ENCODE measurements around the gene CCDC3. TPM values are rescaled to one million over a fixed set of nuclear protein-coding genes. Genes with fewer than 3 reads are reported as not detected.

The CCDC3 gene
- total and polyA plus RNA-seq, 2 of the 8 experiments (the other 6 are each of a cell fraction or from before 2014, with no cell fraction given), result 3.4 to 3.7 TPM

DNA sequence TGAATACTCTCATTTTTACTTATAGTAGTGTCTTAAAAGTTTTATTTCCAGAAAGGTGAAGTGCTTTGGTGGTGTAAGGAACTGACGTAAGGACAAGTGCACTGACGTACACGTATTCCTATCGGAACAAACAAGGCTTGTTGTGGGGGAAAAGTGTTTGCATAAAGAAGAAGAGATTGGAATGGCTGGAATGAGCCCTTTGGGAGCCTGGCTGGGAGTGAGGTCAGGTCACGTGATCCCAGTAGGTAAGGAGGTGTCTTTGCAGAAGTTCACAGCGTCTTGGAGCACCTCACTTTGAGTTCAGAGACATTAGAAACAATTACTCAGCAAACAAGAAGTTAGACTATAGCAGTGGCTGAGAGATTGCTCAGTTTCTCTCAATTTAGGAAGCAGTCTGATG is 104.2 kb downstream of the CCDC3 start:
- Histone ChIP-seq H3K79me2 (ENCODE audit: control insufficient read depth in 1 of 2, insufficient read depth in 2 of 2, low read length in 2 of 2) (no peaks in the 10 kb centered on the region), H4K20me1 (replicated peaks in 1 of 2; ENCODE audit: control insufficient read depth in 1 of 2, insufficient read depth in 2 of 2, low read length in 2 of 2) (no peaks in the 10 kb centered on the region), H3K27me3 (replicated peaks in 1 of 4; ENCODE audit: control insufficient read depth in 3 of 4, extremely low read depth in 1 of 4, insufficient read depth in 3 of 4, low read length in 3 of 4) (no peaks in the 10 kb centered on the region), H3K27ac (ENCODE audit: low read depth, low read length) (no peak overlapping the region), H3K4me2 (ENCODE audit: insufficient read depth in 1 of 2, low read depth in 2 of 2, low read length in 2 of 2) (no peak overlapping the region), H3K36me3 (ENCODE audit: control insufficient read depth in 2 of 4, insufficient read depth in 4 of 4, low read length in 3 of 4) (no peaks in the 10 kb centered on the region), H3K79me1 (ENCODE audit: low read depth, low read length) (no peaks in the 10 kb centered on the region), H4K8ac (ENCODE audit: extremely low read depth, insufficient read depth, low read length) (no peak overlapping the region), H3K23me2 (ENCODE audit: low read depth, low read length) (no peaks in the 10 kb centered on the region; the same call in 1 of the 2 replicates), H3K4me1 (replicated peaks in 1 of 4; ENCODE audit: control insufficient read depth in 3 of 4, insufficient read depth in 4 of 4, low read length in 3 of 4) (peaks cover 0 to 6% (median 2%) of the 10 kb centered on the region in 4 experiments; a peak in 2 of 7 replicates), H3K4ac (replicated peaks; ENCODE audit: insufficient read length, low read depth, low read length) (no peak overlapping the region), H3K56ac (replicated peaks; ENCODE audit: insufficient read length, low read depth, low read length) (no peak overlapping the region), H3K18ac (ENCODE audit: extremely low read depth, low read length) (no peak overlapping the region), H3K9me3 (ENCODE audit: insufficient read depth in 2 of 2, low read depth in 1 of 2, low read length in 1 of 2) (no peaks in the 10 kb centered on the region), H2BK12ac (ENCODE audit: low read depth, low read length) (no peak overlapping the region), H4K5ac (ENCODE audit: insufficient read length, low read depth, low read length) (no peak overlapping the region), H4K91ac (replicated peaks; ENCODE audit: insufficient read length, low read length) (no peak overlapping the region), H2BK15ac (ENCODE audit: low read length) (no peak overlapping the region), H2BK20ac (ENCODE audit: low read length) (no peak overlapping the region), H3K4me3 (ENCODE audit: extremely low read depth in 1 of 4, insufficient read depth in 2 of 4, low read depth in 3 of 4, low read length in 4 of 4) (no peak overlapping the region), H2BK5ac (ENCODE audit: low read depth, low read length) (no peak overlapping the region), H3K14ac (ENCODE audit: insufficient read length) (no peak overlapping the region), H3K9ac (replicated peaks in 1 of 4; ENCODE audit: extremely low read depth in 1 of 4, low read depth in 3 of 4, low read length in 3 of 4) (no peak overlapping the region), H2AK5ac (ENCODE audit: low read depth, low read length) (no peak overlapping the region), H3K23ac (ENCODE audit: insufficient read length) (no peak overlapping the region), H2AFZ (ENCODE audit: low read length) (peak overlapping the region; percentile 79), H2BK120ac (replicated peaks; ENCODE audit: low read depth, low read length) (no peak overlapping the region)
- DNase-seq (ENCODE audit: low read depth in 1 of 2, low spot score in 2 of 2) (no peak), FAIRE-seq (no peak)
- POLR2A ChIA-PET (ENCODE audit: partially characterized antibody), result no interaction called here
- TF ChIP-seq, protein P1, sequence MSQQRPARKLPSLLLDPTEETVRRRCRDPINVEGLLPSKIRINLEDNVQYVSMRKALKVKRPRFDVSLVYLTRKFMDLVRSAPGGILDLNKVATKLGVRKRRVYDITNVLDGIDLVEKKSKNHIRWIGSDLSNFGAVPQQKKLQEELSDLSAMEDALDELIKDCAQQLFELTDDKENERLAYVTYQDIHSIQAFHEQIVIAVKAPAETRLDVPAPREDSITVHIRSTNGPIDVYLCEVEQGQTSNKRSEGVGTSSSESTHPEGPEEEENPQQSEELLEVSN (IDR thresholded peaks at IDR 0.05), result no peak
- TF ChIP-seq CEBPB (IDR thresholded peaks at IDR 0.05; ENCODE audit: low read depth, low read length) (no peak), RXRA (IDR thresholded peaks at IDR 0.05; ENCODE audit: insufficient read depth, low read depth, low read length) (no peak), BRCA1 (IDR thresholded peaks at IDR 0.05; ENCODE audit: low read depth, low read length) (no peak), PHF8 (conservative IDR thresholded peaks at IDR 0.05; ENCODE audit: low read depth, low read length) (no peak)
- CTCF ChIA-PET (ENCODE audit: partially characterized antibody), result interaction anchor here (0.8 to 1.5 kb wide), 6 partner anchors 7 to 178 kb away, joined by 3 to 5 read pairs (median 4); no protein-coding TSS in a partner anchor
- WGBS, 2 experiments (ENCODE audit: extremely low coverage in 1 of 2, insufficient coverage in 1 of 2, insufficient read length in 1 of 2, insufficient replicate concordance in 2 of 2, low coverage in 1 of 2, low lambda C conversion rate in 2 of 2, missing lambda C conversion rate in 1 of 2), result 78% methylated on average over 6 of the region's 6 CpGs; no CpG with 5 or more reads in 1 of the 2 experiments

Measured in H1 (cell line).